Parathyroid adenoma (tissue), 2 donors: ENCODE results near the gene MMUT.
"Not testable (repeated sequence)": the region's sequence is repeated elsewhere in the genome, so short reads cannot be mapped to it uniquely, and the experiment has no call there.

Experiments used
- H2AFZ ChIP-seq: fragments of 300-600 bp; sonication (generic); one replicate; pipeline ENCODE4 v1.7.0; 2017; ENCODE audit warnings: antibody characterized with exemption, mild to moderate bottlenecking
- H3K27ac ChIP-seq: fragments of 300-600 bp; sonication (generic); one replicate; pipeline ENCODE4 v1.7.0; 2017
- H3K27me3 ChIP-seq: fragments of 300-600 bp; sonication (generic); one replicate; pipeline ENCODE4 v1.7.0; 2017; ENCODE audit warnings: low read length; ENCODE audit not compliant: control insufficient read depth, insufficient read depth
- H3K36me3 ChIP-seq: fragments of 300-600 bp; sonication (generic); one replicate; pipeline ENCODE4 v1.7.0; 2017; ENCODE audit warnings: low read length; ENCODE audit not compliant: control insufficient read depth, insufficient read depth
- H3K4me1 ChIP-seq: fragments of 300-600 bp; sonication (generic); one replicate; pipeline ENCODE4 v1.7.0; 2017; ENCODE audit warnings: control low read depth
- H3K4me2 ChIP-seq: fragments of 300-600 bp; sonication (generic); one replicate; pipeline ENCODE4 v1.7.0; 2017; ENCODE audit warnings: low read length
- H3K4me3 ChIP-seq: fragments of 300-600 bp; sonication (generic); one replicate; pipeline ENCODE4 v1.7.0; 2017; ENCODE audit warnings: low read depth, low read length
- H3K79me2 ChIP-seq: fragments of 300-600 bp; sonication (generic); one replicate; pipeline ENCODE4 v1.7.0; 2017; ENCODE audit warnings: control low read depth
- H3K9ac ChIP-seq: fragments of 300-600 bp; sonication (generic); one replicate; pipeline ENCODE4 v1.7.0; 2017; ENCODE audit warnings: mild to moderate bottlenecking
- H3K9me3 ChIP-seq: fragments of 300-600 bp; sonication (generic); one replicate; pipeline ENCODE4 v1.7.0; 2017; ENCODE audit warnings: low read length; ENCODE audit not compliant: control insufficient read depth
- TF ChIP-seq, protein P1 (sequence below): fragments of 300-600 bp; sonication (generic); IDR thresholded peaks from one replicate; pipeline ENCODE4 v1.7.0; 2017; ENCODE audit warnings: antibody characterized with exemption, mild to moderate bottlenecking
- donor health status: primary hyperparathyroidism.

The MMUT gene

GRCh38 chr6:49410564-49410963 lies 52.5 kb downstream of the MMUT start:
- Histone ChIP-seq H3K36me3 (no peaks in the 10 kb centered on the region), H3K4me1 (no peaks in the 10 kb centered on the region), H2AFZ (no peak overlapping the region), H3K79me2 (no peaks in the 10 kb centered on the region), H3K4me2 (no peak overlapping the region), H3K27me3 (no peaks in the 10 kb centered on the region), H3K9ac (no peak overlapping the region), H3K4me3 (no peak overlapping the region), H3K27ac (no peak overlapping the region), H3K9me3 (no peaks in the 10 kb centered on the region)
- TF ChIP-seq, protein P1, sequence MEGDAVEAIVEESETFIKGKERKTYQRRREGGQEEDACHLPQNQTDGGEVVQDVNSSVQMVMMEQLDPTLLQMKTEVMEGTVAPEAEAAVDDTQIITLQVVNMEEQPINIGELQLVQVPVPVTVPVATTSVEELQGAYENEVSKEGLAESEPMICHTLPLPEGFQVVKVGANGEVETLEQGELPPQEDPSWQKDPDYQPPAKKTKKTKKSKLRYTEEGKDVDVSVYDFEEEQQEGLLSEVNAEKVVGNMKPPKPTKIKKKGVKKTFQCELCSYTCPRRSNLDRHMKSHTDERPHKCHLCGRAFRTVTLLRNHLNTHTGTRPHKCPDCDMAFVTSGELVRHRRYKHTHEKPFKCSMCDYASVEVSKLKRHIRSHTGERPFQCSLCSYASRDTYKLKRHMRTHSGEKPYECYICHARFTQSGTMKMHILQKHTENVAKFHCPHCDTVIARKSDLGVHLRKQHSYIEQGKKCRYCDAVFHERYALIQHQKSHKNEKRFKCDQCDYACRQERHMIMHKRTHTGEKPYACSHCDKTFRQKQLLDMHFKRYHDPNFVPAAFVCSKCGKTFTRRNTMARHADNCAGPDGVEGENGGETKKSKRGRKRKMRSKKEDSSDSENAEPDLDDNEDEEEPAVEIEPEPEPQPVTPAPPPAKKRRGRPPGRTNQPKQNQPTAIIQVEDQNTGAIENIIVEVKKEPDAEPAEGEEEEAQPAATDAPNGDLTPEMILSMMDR: no peak

- Histone ChIP-seq H2AFZ (peak overlapping the region; percentile 22), H3K79me2 (no peaks in the 10 kb centered on the region), H3K4me3 (no peak overlapping the region), H3K4me1 (no peaks in the 10 kb centered on the region), H3K27me3 (no peaks in the 10 kb centered on the region), H3K9me3 (no peaks in the 10 kb centered on the region), H3K4me2 (no peak overlapping the region), H3K9ac (no peak overlapping the region), H3K36me3 (no peaks in the 10 kb centered on the region), H3K27ac (no peak overlapping the region)
- TF ChIP-seq, protein P1: peak; percentile 81
Measured at GRCh38 chr6:49409951-49410542, 53.0 kb downstream of the MMUT start.

- Histone ChIP-seq H3K9ac (no peak overlapping the region), H3K79me2 (no peaks in the 10 kb centered on the region), H3K4me3 (no peak overlapping the region), H3K4me2 (no peak overlapping the region), H2AFZ (no peak overlapping the region), H3K4me1 (no peaks in the 10 kb centered on the region), H3K27me3 (no peaks in the 10 kb centered on the region), H3K36me3 (no peaks in the 10 kb centered on the region), H3K27ac (no peak overlapping the region), H3K9me3 (no peaks in the 10 kb centered on the region)
- TF ChIP-seq, protein P1: no peak
Measured at GRCh38 chr6:49406250-49406970, 56.6 kb downstream of the MMUT start.

- H3K9me3 ChIP-seq: no peaks in the 10 kb centered on the region
- TF ChIP-seq, protein P1: no peak
Measured at GRCh38 chr6:49401063-49401462, 62.0 kb downstream of the MMUT start.

DNA sequence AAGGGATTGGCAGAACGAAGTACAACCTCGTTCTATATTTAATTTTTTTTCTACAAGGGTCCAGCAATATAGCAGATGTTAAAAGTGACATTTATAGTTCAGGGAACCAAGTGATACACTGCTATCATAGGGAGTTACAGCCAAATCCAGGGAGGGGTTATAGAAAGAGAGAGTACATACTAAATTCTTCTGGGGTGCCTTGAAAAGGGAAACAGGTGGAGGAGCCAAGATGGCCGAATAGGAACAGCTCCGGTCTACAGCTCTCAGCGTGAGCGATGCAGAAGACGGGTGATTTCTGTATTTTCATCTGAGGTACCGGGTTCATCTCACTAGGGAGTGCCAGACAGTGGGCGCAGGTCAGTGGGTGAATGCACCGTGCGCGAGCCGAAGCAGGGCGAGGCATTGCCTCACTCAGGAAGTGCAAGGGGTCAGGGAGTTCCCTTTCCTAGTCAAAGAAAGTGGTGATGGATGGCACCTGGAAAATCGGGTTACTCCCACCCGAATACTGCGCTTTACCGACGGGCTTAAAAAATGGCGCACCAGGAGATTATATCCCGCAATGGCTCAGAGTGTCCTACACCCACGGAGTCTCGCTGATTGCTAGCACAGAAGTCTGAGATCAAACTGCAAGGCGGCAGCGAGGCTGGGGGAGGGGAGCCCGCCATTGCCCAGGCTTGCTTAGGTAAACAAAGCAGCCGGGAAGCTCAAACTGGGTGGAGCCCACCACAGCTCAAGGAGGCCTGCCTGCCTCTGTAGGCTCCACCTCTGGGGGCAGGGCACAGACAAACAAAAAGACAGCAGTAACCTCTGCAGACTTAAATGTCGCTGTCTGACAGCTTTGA lies 76.2 kb downstream of the MMUT start:
- not testable (repeated sequence) for H3K79me2 ChIP-seq, H2AFZ ChIP-seq, H3K27ac ChIP-seq, H3K36me3 ChIP-seq, H3K4me2 ChIP-seq, H3K27me3 ChIP-seq, H3K4me1 ChIP-seq, H3K9ac ChIP-seq, H3K9me3 ChIP-seq, H3K4me3 ChIP-seq

More at GRCh38 chr6:49401063-49401462, 62.0 kb downstream of the MMUT start:
- Histone ChIP-seq H3K9ac (no peak overlapping the region), H3K27ac (no peak overlapping the region), H3K27me3 (no peaks in the 10 kb centered on the region), H3K4me1 (no peaks in the 10 kb centered on the region), H3K36me3 (no peaks in the 10 kb centered on the region), H3K4me2 (no peak overlapping the region), H3K79me2 (no peaks in the 10 kb centered on the region), H2AFZ (no peak overlapping the region), H3K4me3 (no peak overlapping the region)
